Transverse colon (tissue), 4 donors: Measurements from ENCODE around the gene TECPR1. TPM values are rescaled to one million over a fixed set of nuclear protein-coding genes. Genes with fewer than 3 reads are reported as not detected.

Source experiments
- DNase-seq: peaks from one replicate; pipeline ENCODE4 v3.0.0-alpha.2; 2019
- H3K27ac ChIP-seq, 4 donors: fragments of 200-600 bp; sonication (generic); 2 replicates each; pipeline ENCODE4 v1.5.1; 2016 to 2018; ENCODE audit warnings: inconsistent platforms in 4 of 4
- H3K27me3 ChIP-seq: fragments of 200-600 bp; sonication (generic); 2 replicates; pipeline ENCODE4 v1.5.1; 2017; ENCODE audit warnings: inconsistent platforms
- H3K36me3 ChIP-seq, 4 donors: fragments of 200-600 bp; sonication (generic); 2 replicates each; pipeline ENCODE4 v1.5.1; 2017 to 2019; ENCODE audit warnings: inconsistent platforms in 4 of 4
- H3K4me1 ChIP-seq, 4 donors: fragments of 200-600 bp; sonication (generic); 2 replicates each; pipeline ENCODE4 v1.5.1; 2017 to 2020; ENCODE audit warnings: inconsistent platforms in 4 of 4
- H3K4me3 ChIP-seq, 4 donors: fragments of 200-600 bp; sonication (generic); 1 replicate in 1 of 4; 2 replicates in 3 of 4; pipeline versions ENCODE4 v1.5.1 to v1.6.1; 2017 to 2019; ENCODE audit warnings: inconsistent platforms in 4 of 4
- H3K9me3 ChIP-seq, 2 donors: fragments of 200-600 bp; sonication (generic); 2 replicates each; pipeline ENCODE4 v1.5.1; 2017 to 2019; ENCODE audit warnings: inconsistent platforms in 2 of 2
- CTCF ChIP-seq, 5 experiments: fragments of 200-600 bp in 3 of 5; fragments of 450-650 bp in 2 of 5; sonication (generic) in 3 of 5; IDR thresholded peaks; 1 replicate in 2 of 5; 2 replicates in 3 of 5; pipeline ENCODE4 v1.5.1; 2016 to 2017; ENCODE audit warnings: antibody characterized with exemption in 5 of 5, inconsistent platforms in 3 of 5, mild to moderate bottlenecking in 2 of 5, moderate library complexity in 1 of 5
- EP300 ChIP-seq: sonication (generic); formaldehyde crosslinking; IDR thresholded peaks from one replicate; pipeline ENCODE4 v1.6.1; 2017; ENCODE audit warnings: antibody characterized with exemption, low read depth
- POLR2A ChIP-seq: fragments of 450-650 bp; IDR thresholded peaks from one replicate; pipeline ENCODE4 v1.6.1; 2016; ENCODE audit warnings: antibody characterized with exemption, mild to moderate bottlenecking, moderate library complexity
- POLR2AphosphoS5 ChIP-seq, 3 donors: sonication (generic); formaldehyde crosslinking; IDR thresholded peaks; one replicate each; pipeline ENCODE4 v1.6.1; 2016; ENCODE audit warnings: antibody characterized with exemption in 3 of 3
- WGBS, 2 donors: methylation state at CpG; one replicate each; pipeline ENCODE4 v1.1.5; 2018; ENCODE audit warnings: low coverage in 1 of 2; 5-methylcytosine and 5-hydroxymethylcytosine counted together
- in situ Hi-C, 4 donors: fragments of 200-750 bp; cut with MboI; loops; one replicate each; pipeline versions ENCODE4 v1.15.0 to v1.15.1; 2017; ENCODE audit warnings: low sequenced_read_pairs in 3 of 4, low pct_ligation_motif_present in 1 of 4, low pct_unique_long_range_greater_than_20kb in 1 of 4
- intact Hi-C: fragments of 100-400 bp; cut with DNase I; formaldehyde crosslinking; loops from one replicate; pipeline ENCODE4 v1.15.1; 2023; ENCODE audit warnings: low total_unique reads
- total RNA-seq, 4 donors: library from RNA; depleted of rRNA; stranded (reverse); fragments of >200 nt; gene quantifications; one replicate each; pipeline ENCODE4 v1.1.0, GENCODE V29; 2016

Gene TECPR1
- total RNA-seq, 4 donors from 2014 or later, result 23.1 to 43.0 (median 28.8) TPM

- no peaks in the 10 kb centered on the region for H3K9me3 ChIP-seq
- DNase-seq, result no peak
- in situ Hi-C loops, result no loop called here
- H3K4me3 ChIP-seq, result no peak overlapping the region
- H3K4me1 ChIP-seq, result no peaks in the 10 kb centered on the region
- TF ChIP-seq EP300 (no peak), POLR2AphosphoS5 (IDR thresholded peaks at IDR 0.05) (no peak), POLR2A (no peak), CTCF (IDR thresholded peaks at IDR 0.05) (no peak)
- H3K27me3 ChIP-seq, result no peaks in the 10 kb centered on the region
- H3K27ac ChIP-seq, result no peak overlapping the region
- intact Hi-C loops, result no loop called here
- no peaks in the 10 kb centered on the region for H3K36me3 ChIP-seq
- WGBS, 2 donors, result 95 to 97% methylated on average over 4 to 6 of the region's 6 CpGs
These were observed 74.5 kb downstream of the TECPR1 start for GRCh38 chr7:98177553-98177952.

- in situ Hi-C loops (no loop called here), intact Hi-C loops (no loop called here)
- H3K4me1 ChIP-seq, result no peaks in the 10 kb centered on the region
- H3K27me3 ChIP-seq, result no peaks in the 10 kb centered on the region
- peaks cover 0 to 5% (median 0%) of the 10 kb centered on the region in 4 donors for H3K36me3 ChIP-seq
- H3K4me3 ChIP-seq, result no peak overlapping the region
- DNase-seq, result no peak
- H3K9me3 ChIP-seq, result no peaks in the 10 kb centered on the region
- H3K27ac ChIP-seq, result no peak overlapping the region
- WGBS, 2 donors, result 64 to 80% methylated on average over 4 to 8 of the region's 8 CpGs
- no peak for TF ChIP-seq CTCF (IDR thresholded peaks at IDR 0.05)
- no peak for TF ChIP-seq POLR2A
- no peak for TF ChIP-seq EP300
- TF ChIP-seq POLR2AphosphoS5 (IDR thresholded peaks at IDR 0.05), result no peak
These were observed 76.6 kb downstream of the TECPR1 start for GRCh38 chr7:98175260-98175940.

DNA sequence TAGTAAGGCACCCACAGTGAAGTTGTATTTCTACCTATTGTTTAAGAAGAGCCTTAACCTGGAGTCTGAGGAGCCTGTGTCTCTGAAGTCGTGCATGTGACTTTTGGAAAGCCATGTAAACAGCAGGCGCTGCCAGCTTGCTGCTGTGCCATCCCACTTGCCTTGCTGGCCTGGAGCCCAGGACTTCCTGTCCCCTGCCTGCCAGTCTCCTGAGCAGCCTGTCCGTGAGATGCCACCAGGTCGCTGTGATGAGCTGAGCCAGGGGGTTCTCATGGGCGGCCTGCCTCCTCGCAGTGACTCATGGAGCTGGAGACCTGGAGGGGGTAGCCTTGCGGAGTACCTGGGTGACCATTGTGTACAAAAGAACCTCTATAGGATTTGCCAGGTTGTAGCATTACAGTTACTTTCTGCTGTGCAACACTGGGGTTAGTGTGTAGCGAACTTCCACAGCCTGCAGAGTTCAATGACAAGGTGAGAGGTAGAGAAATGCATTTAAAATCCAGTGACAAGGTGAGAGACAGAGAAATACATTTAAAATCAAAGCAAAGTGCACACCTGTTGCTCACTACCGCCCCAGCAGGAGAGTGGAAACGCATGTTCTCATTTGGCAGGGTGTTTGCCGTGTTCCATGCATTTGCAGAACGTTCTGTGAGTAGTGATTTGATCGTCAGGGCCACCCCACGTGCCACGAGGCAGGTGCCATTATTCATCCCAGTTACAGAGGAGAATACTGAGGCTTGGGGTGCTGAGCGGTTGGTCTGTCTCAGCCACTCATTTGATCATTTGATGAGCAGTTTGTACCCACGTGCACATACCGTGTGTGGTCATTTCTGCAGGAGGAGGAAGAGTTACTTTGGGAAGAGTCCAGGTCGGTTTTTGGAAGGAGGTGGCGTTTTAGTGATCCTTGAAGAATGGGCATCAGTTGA lies 77.4 kb downstream of the TECPR1 start:
- Histone ChIP-seq H3K27ac (no peak overlapping the region), H3K4me1 (no peaks in the 10 kb centered on the region)
- 94 to 95% methylated on average over 4 to 20 of the region's 20 CpGs for WGBS, 2 donors

More for the DNA sequence above, 77.4 kb downstream of the TECPR1 start:
- Histone ChIP-seq H3K36me3 (peaks cover 0 to 5% (median 0%) of the 10 kb centered on the region in 4 donors), H3K27me3 (no peaks in the 10 kb centered on the region), H3K9me3 (no peaks in the 10 kb centered on the region), H3K4me3 (no peak overlapping the region)
- intact Hi-C loops (no loop called here), in situ Hi-C loops (loop anchor here in 2 of 4 donors (5.0 to 25.0 kb wide), 2 partner anchors 152 to 162 kb away; no protein-coding TSS in a partner anchor)
- no peak for DNase-seq
- TF ChIP-seq POLR2A (no peak), CTCF (IDR thresholded peaks at IDR 0.05) (no peak), POLR2AphosphoS5 (IDR thresholded peaks at IDR 0.05) (no peak), EP300 (no peak)
